Panc1 (cell line): ENCODE results near the gene ABCB8. TPM values are rescaled to one million over a fixed set of nuclear protein-coding genes. Genes with fewer than 3 reads are reported as not detected.

Experiments used
- ATAC-seq: fragments of 200-7000 bp; cut with Tn5 transposase; 2 replicates; pipeline ENCODE4 v1.9.1; 2020; ENCODE audit warnings: mild to moderate bottlenecking, moderate library complexity
- BruUV-seq: library from RNA; stranded (reverse); fragments of 400-500 nt; replicated peaks from 2 replicates; lab custom pipeline; 2021; lab: Mats Ljungman, UMichigan
- CTCF ChIA-PET: fragments of 300-600 bp; sonication (Branson Sonifier 250); formaldehyde crosslinking; loops from one replicate; lab custom pipeline; 2022; ENCODE audit warnings: antibody characterized with exemption; lab: Charles Lee
- POLR2A ChIA-PET: fragments of 300-600 bp; sonication (Branson Sonifier 250); formaldehyde crosslinking; loops from one replicate; lab custom pipeline; 2022; ENCODE audit warnings: antibody characterized with exemption; lab: Charles Lee
- DNase-seq: peaks from one replicate; pipeline ENCODE4 v3.0.0-alpha.2; 2010; ENCODE audit warnings: low read depth, low spot score
- H3K27ac ChIP-seq: 2 replicates; pipeline ENCODE4 v1.5.1; 2011; ENCODE audit warnings: mild to moderate bottlenecking, low read length, inconsistent platforms
- H3K27me3 ChIP-seq: fragments of 200-500 bp; sonication (Bioruptor generic); 2 replicates; pipeline ENCODE4 v1.6.0; 2014; ENCODE audit warnings: low read length, inconsistent platforms; ENCODE audit not compliant: control insufficient read depth, insufficient read depth
- H3K36me3 ChIP-seq: fragments of 200-500 bp; sonication (Bioruptor generic); 2 replicates; pipeline ENCODE4 v1.5.1; 2014; ENCODE audit warnings: inconsistent platforms, mild to moderate bottlenecking, low read length, moderate library complexity; ENCODE audit not compliant: control insufficient read depth, insufficient read depth
- H3K4me1 ChIP-seq: 2 replicates; pipeline ENCODE4 v1.5.1; 2011; ENCODE audit warnings: inconsistent platforms, mild to moderate bottlenecking, low read length, moderate library complexity; ENCODE audit not compliant: control insufficient read depth, insufficient read depth
- H3K4me3 ChIP-seq, 2 experiments: 2 replicates each; pipeline ENCODE4 v1.5.1; 2011 to 2012; ENCODE audit warnings: low read depth in 2 of 2, low read length in 2 of 2, mild to moderate bottlenecking in 2 of 2, inconsistent platforms in 1 of 2, moderate library complexity in 1 of 2
- H3K9me3 ChIP-seq: fragments of 200-500 bp; sonication (Bioruptor generic); 2 replicates; pipeline ENCODE4 v1.5.1; 2014; ENCODE audit warnings: low read depth, mild to moderate bottlenecking, inconsistent platforms, low read length, moderate library complexity; ENCODE audit not compliant: control insufficient read depth, insufficient read depth
- POLR2AphosphoS5 ChIP-seq: IDR thresholded peaks from 2 replicates; pipeline ENCODE4 v1.6.1; 2012; ENCODE audit warnings: mild to moderate bottlenecking, low read depth, low read length, moderate library complexity
- REST ChIP-seq, 2 experiments: IDR thresholded peaks; 2 replicates each; pipeline ENCODE4 v1.6.1; 2011 to 2012; ENCODE audit warnings: low read depth in 2 of 2, control low read depth in 1 of 2, low read length in 1 of 2, mild to moderate bottlenecking in 1 of 2, moderate library complexity in 1 of 2; ENCODE audit not compliant: insufficient read depth in 1 of 2
- SIN3A ChIP-seq: IDR thresholded peaks from 2 replicates; pipeline ENCODE4 v1.6.1; 2012; ENCODE audit warnings: low read depth, mild to moderate bottlenecking, low read length, moderate library complexity, borderline replicate concordance; ENCODE audit not compliant: insufficient read depth
- TCF7L2 ChIP-seq: IDR thresholded peaks from 2 replicates; pipeline ENCODE4 v1.6.1; 2011; ENCODE audit warnings: mild to moderate bottlenecking, low read depth, low read length, inconsistent platforms
- in situ Hi-C: cut with HindIII; loops from 2 replicates; pipeline ENCODE4 v1.10.0; 2016; ENCODE audit warnings: low sequenced_read_pairs, low pct_unique_long_range_greater_than_20kb
- intact Hi-C: fragments of 100-400 bp; cut with micrococcal nuclease; formaldehyde crosslinking; loops from one replicate; pipeline ENCODE4 v1.10.0; 2022; ENCODE audit not compliant: unreplicated experiment
- total RNA-seq: library from RNA; stranded (reverse); gene quantifications from one replicate; pipeline ENCODE4 v1.2.1, GENCODE V29; 2021; ENCODE audit not compliant: unreplicated experiment
- TF ChIP-seq, protein P1 (sequence below): fragments of 450-650 bp; IDR thresholded peaks from 2 replicates; pipeline ENCODE4 v1.5.1; 2017; ENCODE audit warnings: mild to moderate bottlenecking

The ABCB8 gene
- total RNA-seq, 1 experiment from 2014 or later: 49.8 TPM

DNA sequence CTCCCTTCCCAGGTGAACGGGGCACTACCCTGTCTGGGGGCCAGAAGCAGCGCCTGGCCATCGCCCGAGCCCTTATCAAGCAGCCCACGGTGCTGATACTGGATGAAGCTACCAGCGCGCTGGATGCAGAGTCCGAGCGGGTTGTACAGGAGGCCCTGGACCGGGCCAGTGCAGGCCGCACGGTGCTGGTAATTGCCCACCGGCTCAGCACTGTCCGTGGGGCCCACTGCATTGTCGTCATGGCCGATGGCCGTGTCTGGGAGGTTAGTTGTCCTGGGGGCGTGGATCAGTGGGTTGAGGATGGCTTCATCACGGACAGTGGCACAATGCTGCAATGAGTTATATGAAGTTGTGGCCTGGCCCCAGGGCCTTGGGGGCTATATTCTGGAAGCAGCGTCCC, 15.7 kb downstream of the ABCB8 start:
- Histone ChIP-seq H3K27ac (no peak overlapping the region), H3K36me3 (no peaks in the 10 kb centered on the region), H3K27me3 (no peaks in the 10 kb centered on the region), H3K9me3 (no peaks in the 10 kb centered on the region), H3K4me3 (no peak overlapping the region), H3K4me1 (peaks cover 9% of the 10 kb centered on the region)
- in situ Hi-C loops: no loop called here
- CTCF ChIA-PET: interaction anchor here (0.7 kb wide), 1 partner anchor 64 kb away, joined by 3 read pairs; no protein-coding TSS in a partner anchor
- POLR2A ChIA-PET: no interaction called here
- no peak for ATAC-seq
- no peak for DNase-seq
- intact Hi-C loops: no loop called here
- BruUV-seq: no TSS peak
- TF ChIP-seq SIN3A: no peak
- TF ChIP-seq, protein P1, sequence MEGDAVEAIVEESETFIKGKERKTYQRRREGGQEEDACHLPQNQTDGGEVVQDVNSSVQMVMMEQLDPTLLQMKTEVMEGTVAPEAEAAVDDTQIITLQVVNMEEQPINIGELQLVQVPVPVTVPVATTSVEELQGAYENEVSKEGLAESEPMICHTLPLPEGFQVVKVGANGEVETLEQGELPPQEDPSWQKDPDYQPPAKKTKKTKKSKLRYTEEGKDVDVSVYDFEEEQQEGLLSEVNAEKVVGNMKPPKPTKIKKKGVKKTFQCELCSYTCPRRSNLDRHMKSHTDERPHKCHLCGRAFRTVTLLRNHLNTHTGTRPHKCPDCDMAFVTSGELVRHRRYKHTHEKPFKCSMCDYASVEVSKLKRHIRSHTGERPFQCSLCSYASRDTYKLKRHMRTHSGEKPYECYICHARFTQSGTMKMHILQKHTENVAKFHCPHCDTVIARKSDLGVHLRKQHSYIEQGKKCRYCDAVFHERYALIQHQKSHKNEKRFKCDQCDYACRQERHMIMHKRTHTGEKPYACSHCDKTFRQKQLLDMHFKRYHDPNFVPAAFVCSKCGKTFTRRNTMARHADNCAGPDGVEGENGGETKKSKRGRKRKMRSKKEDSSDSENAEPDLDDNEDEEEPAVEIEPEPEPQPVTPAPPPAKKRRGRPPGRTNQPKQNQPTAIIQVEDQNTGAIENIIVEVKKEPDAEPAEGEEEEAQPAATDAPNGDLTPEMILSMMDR: no peak
- no peak for TF ChIP-seq POLR2AphosphoS5
- no peak for TF ChIP-seq REST (IDR thresholded peaks at IDR 0.05; ENCODE audit: insufficient read depth in 1 of 2, low read depth in 2 of 2, low read length in 1 of 2)
- TF ChIP-seq TCF7L2: no peak

- TF ChIP-seq, protein P1: no peak
- no peak for TF ChIP-seq REST (IDR thresholded peaks at IDR 0.05; ENCODE audit: insufficient read depth in 1 of 2, low read depth in 2 of 2, low read length in 1 of 2)
- no peak for TF ChIP-seq SIN3A
- no peak for TF ChIP-seq POLR2AphosphoS5
- no peak for TF ChIP-seq TCF7L2
- intact Hi-C loops (no loop called here), in situ Hi-C loops (no loop called here)
- H3K9me3 ChIP-seq: no peaks in the 10 kb centered on the region
- DNase-seq (no peak), ATAC-seq (no peak)
- H3K4me1 ChIP-seq: no peaks in the 10 kb centered on the region
- H3K36me3 ChIP-seq: no peaks in the 10 kb centered on the region
- CTCF ChIA-PET: no interaction called here
- no TSS peak for BruUV-seq
- POLR2A ChIA-PET: no interaction called here
- H3K27me3 ChIP-seq: no peaks in the 10 kb centered on the region
- H3K27ac ChIP-seq: no peak overlapping the region
- no peak overlapping the region for H3K4me3 ChIP-seq
These were observed 17.0 kb downstream of the ABCB8 start for GRCh38 chr7:151045262-151045661.
